Subcutaneous adipose tissue (tissue), 4 donors: ENCODE results near the gene SCN9A. TPM values are rescaled to one million over a fixed set of nuclear protein-coding genes. Genes with fewer than 3 reads are reported as not detected.

Source experiments
- CTCF ChIP-seq: fragments of 450-650 bp; IDR thresholded peaks from one replicate; pipeline ENCODE4 v1.5.1; 2016; ENCODE audit warnings: low read depth, mild to moderate bottlenecking, control low read depth, antibody characterized with exemption, moderate library complexity
- total RNA-seq, 4 donors: library from RNA; depleted of rRNA; stranded (reverse); fragments of >200 nt; gene quantifications; one replicate each; pipeline ENCODE4 v1.1.0, GENCODE V29; 2016

Gene SCN9A
- total RNA-seq, 4 donors from 2014 or later: 8.1 to 18.9 (median 14.9) TPM

- no peak for TF ChIP-seq CTCF
Observed at GRCh38 chr2:166147883-166148282, 227.9 kb downstream of the SCN9A start.

Other genes with a start within 250 kb of the SCN9A start
- gene SCN1A, start 247.9 kb downstream of the SCN9A start, total RNA-seq: not detected
- 10 to 100 TPM in 1 of 4 donors, 1 to 10 TPM in 3; 4.9 to 17.2 (median 7.9) TPM for gene SCN7A, start 118.3 kb upstream of the SCN9A start, total RNA-seq